ENCODE measurements around the gene ADPRS.

ADPRS gene

GRCh38 chr1:36089393-36090121, 865 bp downstream of the ADPRS start:
- no peak for TF ChIP-seq CTCF (IDR thresholded peaks at IDR 0.05; ENCODE audit: insufficient read depth, low read length, poor library complexity, severe bottlenecking)
- DNase-seq (ENCODE audit: extremely low read depth, insufficient read length), result no peak
- H3K27me3 ChIP-seq (replicated peaks; ENCODE audit: control insufficient read depth, insufficient read depth, low read length), result no peaks in the 10 kb centered on the region
- peak overlapping the region; percentile 95 for H3K4me3 ChIP-seq (replicated peaks; ENCODE audit: low read depth, low read length)
- peaks cover 29% of the 10 kb centered on the region for H3K36me3 ChIP-seq (ENCODE audit: control insufficient read depth, insufficient read depth, low read length)

- H3K27me3 ChIP-seq (replicated peaks; ENCODE audit: control insufficient read depth, insufficient read depth, low read length), result no peaks in the 10 kb centered on the region
- no peak overlapping the region for H3K4me3 ChIP-seq (replicated peaks; ENCODE audit: low read depth, low read length)
- TF ChIP-seq CTCF (IDR thresholded peaks at IDR 0.05; ENCODE audit: insufficient read depth, low read length, poor library complexity, severe bottlenecking), result no peak
- no peak for DNase-seq (ENCODE audit: extremely low read depth, insufficient read length)
- peaks cover 36% of the 10 kb centered on the region for H3K36me3 ChIP-seq (ENCODE audit: control insufficient read depth, insufficient read depth, low read length)
These were observed 2.4 kb downstream of the ADPRS start for GRCh38 chr1:36091141-36091540.

- no peak for TF ChIP-seq CTCF (IDR thresholded peaks at IDR 0.05; ENCODE audit: insufficient read depth, low read length, poor library complexity, severe bottlenecking)
- H3K36me3 ChIP-seq (ENCODE audit: control insufficient read depth, insufficient read depth, low read length), result peaks cover 37% of the 10 kb centered on the region
- H3K4me3 ChIP-seq (replicated peaks; ENCODE audit: low read depth, low read length), result no peak overlapping the region
- no peak for DNase-seq (ENCODE audit: extremely low read depth, insufficient read length)
- no peaks in the 10 kb centered on the region for H3K27me3 ChIP-seq (replicated peaks; ENCODE audit: control insufficient read depth, insufficient read depth, low read length)
These were observed 3.0 kb downstream of the ADPRS start for GRCh38 chr1:36091698-36092097.

GRCh38 chr1:36092166-36092797, 3.6 kb downstream of the ADPRS start:
- TF ChIP-seq CTCF (IDR thresholded peaks at IDR 0.05; ENCODE audit: insufficient read depth, low read length, poor library complexity, severe bottlenecking), result no peak
- Histone ChIP-seq H3K36me3 (ENCODE audit: control insufficient read depth, insufficient read depth, low read length) (peaks cover 37% of the 10 kb centered on the region), H3K27me3 (replicated peaks; ENCODE audit: control insufficient read depth, insufficient read depth, low read length) (no peaks in the 10 kb centered on the region), H3K4me3 (replicated peaks; ENCODE audit: low read depth, low read length) (no peak overlapping the region)
- no peak for DNase-seq (ENCODE audit: extremely low read depth, insufficient read length)

GRCh38 chr1:36092798-36093185, 4.1 kb downstream of the ADPRS start:
- Histone ChIP-seq H3K4me3 (replicated peaks; ENCODE audit: low read depth, low read length) (no peak overlapping the region), H3K36me3 (ENCODE audit: control insufficient read depth, insufficient read depth, low read length) (peaks cover 37% of the 10 kb centered on the region), H3K27me3 (replicated peaks; ENCODE audit: control insufficient read depth, insufficient read depth, low read length) (no peaks in the 10 kb centered on the region)
- DNase-seq (ENCODE audit: extremely low read depth, insufficient read length), result no peak
- TF ChIP-seq CTCF (IDR thresholded peaks at IDR 0.05; ENCODE audit: insufficient read depth, low read length, poor library complexity, severe bottlenecking), result no peak
